ENCODE measurements around the gene NTPCR.
A peak's percentile ranks its signal among the peaks of the same experiment; 100 is the strongest.

- TF ChIP-seq POLR2AphosphoS5 (IDR thresholded peaks at IDR 0.05; ENCODE audit: insufficient read depth, low read depth, low read length) (peak; percentile 17), CTCF (IDR thresholded peaks at IDR 0.05; ENCODE audit: extremely low read depth in 1 of 2, insufficient read depth in 1 of 2, low read depth in 1 of 2, low read length in 2 of 2) (no peak), POLR2A (IDR thresholded peaks at IDR 0.05; ENCODE audit: low read depth, low read length) (no peak)
Observed at GRCh38 chr1:232973652-232974611, 23.5 kb downstream of the NTPCR start.
